ENCODE data around the gene COL25A1.
A peak's percentile ranks its signal among the peaks of the same experiment; 100 is the strongest.

The COL25A1 gene

GRCh38 chr4:109323348-109323747 is 20.9 kb upstream of the COL25A1 start:
- POLR2A ChIA-PET, result no interaction called here
- H3K36me3 ChIP-seq (ENCODE audit: control insufficient read depth in 4 of 4, insufficient read depth in 4 of 4, low read length in 3 of 4), result no peaks in the 10 kb centered on the region
- CTCF ChIA-PET, result no interaction called here
- peaks cover 0 to 19% (median 4%) of the 10 kb centered on the region in 5 experiments for H3K27me3 ChIP-seq (replicated peaks in 2 of 5; ENCODE audit: control insufficient read depth in 4 of 5, insufficient read depth in 5 of 5, low read length in 4 of 5)
- H3K4me3 ChIP-seq (ENCODE audit: control insufficient read depth in 1 of 7, extremely low read depth in 1 of 7, insufficient read depth in 4 of 7, low read depth in 2 of 7, low read length in 6 of 7), result no peak overlapping the region
- peaks cover 3 to 38% (median 24%) of the 10 kb centered on the region in 5 experiments for H3K9me3 ChIP-seq (ENCODE audit: control extremely low read depth in 1 of 5, control insufficient read depth in 4 of 5, insufficient read depth in 2 of 5, low read depth in 1 of 5, low read length in 4 of 5)
- H3K27ac ChIP-seq (ENCODE audit: insufficient read depth in 1 of 2, low read depth in 1 of 2, low read length in 2 of 2, poor library complexity in 1 of 2, severe bottlenecking in 2 of 2), result no peak overlapping the region
- no peak for DNase-seq
- H3K4me1 ChIP-seq (ENCODE audit: control extremely low read depth in 1 of 4, control insufficient read depth in 4 of 4, insufficient read depth in 4 of 4, low read length in 3 of 4), result no peaks in the 10 kb centered on the region

GRCh38 chr4:109321232-109321631 is 18.8 kb upstream of the COL25A1 start:
- POLR2A ChIA-PET, result no interaction called here
- H3K36me3 ChIP-seq (ENCODE audit: control insufficient read depth in 4 of 4, insufficient read depth in 4 of 4, low read length in 3 of 4), result no peaks in the 10 kb centered on the region
- no peak overlapping the region for H3K4me3 ChIP-seq (ENCODE audit: control insufficient read depth in 1 of 7, extremely low read depth in 1 of 7, insufficient read depth in 4 of 7, low read depth in 2 of 7, low read length in 6 of 7)
- H3K4me1 ChIP-seq (ENCODE audit: control extremely low read depth in 1 of 4, control insufficient read depth in 4 of 4, insufficient read depth in 4 of 4, low read length in 3 of 4), result no peaks in the 10 kb centered on the region
- H3K27me3 ChIP-seq (replicated peaks in 2 of 5; ENCODE audit: control insufficient read depth in 4 of 5, insufficient read depth in 5 of 5, low read length in 4 of 5), result peaks cover 0 to 13% (median 3%) of the 10 kb centered on the region in 5 experiments
- H3K9me3 ChIP-seq (ENCODE audit: control extremely low read depth in 1 of 5, control insufficient read depth in 4 of 5, insufficient read depth in 2 of 5, low read depth in 1 of 5, low read length in 4 of 5), result peaks cover 2 to 41% (median 25%) of the 10 kb centered on the region in 5 experiments
- peak in 2 of 3 donors; percentile 64 to 72 for DNase-seq
- WGBS (ENCODE audit: insufficient coverage), result no CpG with 5 or more reads among the region's 1 CpG
- no peak overlapping the region for H3K27ac ChIP-seq (ENCODE audit: insufficient read depth in 1 of 2, low read depth in 1 of 2, low read length in 2 of 2, poor library complexity in 1 of 2, severe bottlenecking in 2 of 2)
- CTCF ChIA-PET, result no interaction called here

GRCh38 chr4:109319684-109320083 is 17.2 kb upstream of the COL25A1 start:
- no peak for DNase-seq
- WGBS (ENCODE audit: insufficient coverage), result 100% methylated on average over 2 of the region's 2 CpGs
- no peak overlapping the region for H3K27ac ChIP-seq (ENCODE audit: insufficient read depth in 1 of 2, low read depth in 1 of 2, low read length in 2 of 2, poor library complexity in 1 of 2, severe bottlenecking in 2 of 2)
- ChIA-PET POLR2A (no interaction called here), CTCF (no interaction called here)
- no peaks in the 10 kb centered on the region for H3K36me3 ChIP-seq (ENCODE audit: control insufficient read depth in 4 of 4, insufficient read depth in 4 of 4, low read length in 3 of 4)
- peaks cover 3 to 38% (median 31%) of the 10 kb centered on the region in 5 experiments for H3K9me3 ChIP-seq (ENCODE audit: control extremely low read depth in 1 of 5, control insufficient read depth in 4 of 5, insufficient read depth in 2 of 5, low read depth in 1 of 5, low read length in 4 of 5)
- no peaks in the 10 kb centered on the region for H3K4me1 ChIP-seq (ENCODE audit: control extremely low read depth in 1 of 4, control insufficient read depth in 4 of 4, insufficient read depth in 4 of 4, low read length in 3 of 4)
- H3K27me3 ChIP-seq (replicated peaks in 2 of 5; ENCODE audit: control insufficient read depth in 4 of 5, insufficient read depth in 5 of 5, low read length in 4 of 5), result peaks cover 0 to 28% (median 3%) of the 10 kb centered on the region in 5 experiments
- no peak overlapping the region for H3K4me3 ChIP-seq (ENCODE audit: control insufficient read depth in 1 of 7, extremely low read depth in 1 of 7, insufficient read depth in 4 of 7, low read depth in 2 of 7, low read length in 6 of 7)

- Histone ChIP-seq H3K36me3 (ENCODE audit: control insufficient read depth in 4 of 4, insufficient read depth in 4 of 4, low read length in 3 of 4) (no peaks in the 10 kb centered on the region), H3K27ac (ENCODE audit: insufficient read depth in 1 of 2, low read depth in 1 of 2, low read length in 2 of 2, poor library complexity in 1 of 2, severe bottlenecking in 2 of 2) (no peak overlapping the region), H3K4me1 (ENCODE audit: control extremely low read depth in 1 of 4, control insufficient read depth in 4 of 4, insufficient read depth in 4 of 4, low read length in 3 of 4) (no peaks in the 10 kb centered on the region), H3K4me3 (ENCODE audit: control insufficient read depth in 1 of 7, extremely low read depth in 1 of 7, insufficient read depth in 4 of 7, low read depth in 2 of 7, low read length in 6 of 7) (no peak overlapping the region), H3K9me3 (ENCODE audit: control extremely low read depth in 1 of 5, control insufficient read depth in 4 of 5, insufficient read depth in 2 of 5, low read depth in 1 of 5, low read length in 4 of 5) (peaks cover 3 to 37% (median 33%) of the 10 kb centered on the region in 5 experiments), H3K27me3 (replicated peaks in 2 of 5; ENCODE audit: control insufficient read depth in 4 of 5, insufficient read depth in 5 of 5, low read length in 4 of 5) (peaks cover 0 to 32% (median 3%) of the 10 kb centered on the region in 5 experiments)
- ChIA-PET CTCF (no interaction called here), POLR2A (no interaction called here)
- 50% methylated on average over 1 of the region's 2 CpGs for WGBS (ENCODE audit: insufficient coverage)
- DNase-seq, result no peak
These were observed 16.7 kb upstream of the COL25A1 start for GRCh38 chr4:109319156-109319555.

- Histone ChIP-seq H3K4me1 (ENCODE audit: control extremely low read depth in 1 of 4, control insufficient read depth in 4 of 4, insufficient read depth in 4 of 4, low read length in 3 of 4) (no peaks in the 10 kb centered on the region), H3K27ac (ENCODE audit: insufficient read depth in 1 of 2, low read depth in 1 of 2, low read length in 2 of 2, poor library complexity in 1 of 2, severe bottlenecking in 2 of 2) (no peak overlapping the region), H3K4me3 (ENCODE audit: control insufficient read depth in 1 of 7, extremely low read depth in 1 of 7, insufficient read depth in 4 of 7, low read depth in 2 of 7, low read length in 6 of 7) (no peak overlapping the region), H3K27me3 (replicated peaks in 2 of 5; ENCODE audit: control insufficient read depth in 4 of 5, insufficient read depth in 5 of 5, low read length in 4 of 5) (peaks cover 0 to 29% (median 7%) of the 10 kb centered on the region in 5 experiments), H3K9me3 (ENCODE audit: control extremely low read depth in 1 of 5, control insufficient read depth in 4 of 5, insufficient read depth in 2 of 5, low read depth in 1 of 5, low read length in 4 of 5) (peaks cover 2 to 44% (median 35%) of the 10 kb centered on the region in 5 experiments), H3K36me3 (ENCODE audit: control insufficient read depth in 4 of 4, insufficient read depth in 4 of 4, low read length in 3 of 4) (no peaks in the 10 kb centered on the region)
- ChIA-PET CTCF (no interaction called here), POLR2A (no interaction called here)
- DNase-seq, result no peak
- WGBS (ENCODE audit: insufficient coverage), result no CpG with 5 or more reads among the region's 2 CpGs
These were observed 13.4 kb upstream of the COL25A1 start for GRCh38 chr4:109315818-109316217.

- Histone ChIP-seq H3K9me3 (ENCODE audit: control extremely low read depth in 1 of 5, control insufficient read depth in 4 of 5, insufficient read depth in 2 of 5, low read depth in 1 of 5, low read length in 4 of 5) (peaks cover 2 to 42% (median 32%) of the 10 kb centered on the region in 5 experiments), H3K4me3 (ENCODE audit: control insufficient read depth in 1 of 7, extremely low read depth in 1 of 7, insufficient read depth in 4 of 7, low read depth in 2 of 7, low read length in 6 of 7) (no peak overlapping the region), H3K4me1 (ENCODE audit: control extremely low read depth in 1 of 4, control insufficient read depth in 4 of 4, insufficient read depth in 4 of 4, low read length in 3 of 4) (no peaks in the 10 kb centered on the region), H3K27me3 (replicated peaks in 2 of 5; ENCODE audit: control insufficient read depth in 4 of 5, insufficient read depth in 5 of 5, low read length in 4 of 5) (peaks cover 0 to 33% (median 7%) of the 10 kb centered on the region in 5 experiments), H3K27ac (ENCODE audit: insufficient read depth in 1 of 2, low read depth in 1 of 2, low read length in 2 of 2, poor library complexity in 1 of 2, severe bottlenecking in 2 of 2) (no peak overlapping the region), H3K36me3 (ENCODE audit: control insufficient read depth in 4 of 4, insufficient read depth in 4 of 4, low read length in 3 of 4) (no peaks in the 10 kb centered on the region)
- POLR2A ChIA-PET, result no interaction called here
- DNase-seq, result no peak
- CTCF ChIA-PET, result no interaction called here
- 79% methylated on average over 3 of the region's 3 CpGs for WGBS (ENCODE audit: insufficient coverage)
These were observed 12.9 kb upstream of the COL25A1 start for GRCh38 chr4:109315341-109315740.

GRCh38 chr4:109313168-109314133 is 11.0 kb upstream of the COL25A1 start:
- no peaks in the 10 kb centered on the region for H3K4me1 ChIP-seq (ENCODE audit: control extremely low read depth in 1 of 4, control insufficient read depth in 4 of 4, insufficient read depth in 4 of 4, low read length in 3 of 4)
- DNase-seq, result no peak
- WGBS (ENCODE audit: insufficient coverage), result 99% methylated on average over 7 of the region's 11 CpGs
- H3K9me3 ChIP-seq (ENCODE audit: control extremely low read depth in 1 of 5, control insufficient read depth in 4 of 5, insufficient read depth in 2 of 5, low read depth in 1 of 5, low read length in 4 of 5), result peaks cover 2 to 41% (median 27%) of the 10 kb centered on the region in 5 experiments
- H3K27me3 ChIP-seq (replicated peaks in 2 of 5; ENCODE audit: control insufficient read depth in 4 of 5, insufficient read depth in 5 of 5, low read length in 4 of 5), result peaks cover 2 to 43% (median 9%) of the 10 kb centered on the region in 5 experiments
- CTCF ChIA-PET, result interaction anchor here (1.0 kb wide), 1 partner anchor 11 kb away, joined by 3 read pairs; no protein-coding TSS in a partner anchor
- no peaks in the 10 kb centered on the region for H3K36me3 ChIP-seq (ENCODE audit: control insufficient read depth in 4 of 4, insufficient read depth in 4 of 4, low read length in 3 of 4)
- H3K4me3 ChIP-seq (ENCODE audit: control insufficient read depth in 1 of 7, extremely low read depth in 1 of 7, insufficient read depth in 4 of 7, low read depth in 2 of 7, low read length in 6 of 7), result no peak overlapping the region
- POLR2A ChIA-PET, result no interaction called here
- no peak overlapping the region for H3K27ac ChIP-seq (ENCODE audit: insufficient read depth in 1 of 2, low read depth in 1 of 2, low read length in 2 of 2, poor library complexity in 1 of 2, severe bottlenecking in 2 of 2)

Measured in common myeloid progenitor, CD34-positive (primary cell).